22Rv1 (cell line): ENCODE data around the gene KCNH5.

Source experiments
- CTCF ChIP-seq: fragments of 450-650 bp; IDR thresholded peaks from 2 replicates; pipeline ENCODE4 v1.5.1; 2017; ENCODE audit warnings: mild to moderate bottlenecking
- ZFX ChIP-seq: fragments of 450-650 bp; IDR thresholded peaks from 2 replicates; pipeline ENCODE4 v1.6.1; 2017; ENCODE audit warnings: antibody characterized with exemption, borderline replicate concordance

- TF ChIP-seq CTCF (no peak), ZFX (no peak)
Measured at GRCh38 chr14:62914025-62914424, 131.2 kb downstream of the KCNH5 start.
